NCI-H1930 (cell line): Measurements from ENCODE around the gene DDX41.
"Not testable (repeated sequence)": the region's sequence is repeated elsewhere in the genome, so short reads cannot be mapped to it uniquely, and the experiment has no call there.

Experiments used
- DNase-seq, 2 experiments: peaks; one replicate each; lab custom pipeline; 2025; lab: John Stamatoyannopoulos, UW

DDX41 gene

GRCh38 chr5:177498013-177498787, 18.6 kb downstream of the DDX41 start:
- DNase-seq: no peak

DNA sequence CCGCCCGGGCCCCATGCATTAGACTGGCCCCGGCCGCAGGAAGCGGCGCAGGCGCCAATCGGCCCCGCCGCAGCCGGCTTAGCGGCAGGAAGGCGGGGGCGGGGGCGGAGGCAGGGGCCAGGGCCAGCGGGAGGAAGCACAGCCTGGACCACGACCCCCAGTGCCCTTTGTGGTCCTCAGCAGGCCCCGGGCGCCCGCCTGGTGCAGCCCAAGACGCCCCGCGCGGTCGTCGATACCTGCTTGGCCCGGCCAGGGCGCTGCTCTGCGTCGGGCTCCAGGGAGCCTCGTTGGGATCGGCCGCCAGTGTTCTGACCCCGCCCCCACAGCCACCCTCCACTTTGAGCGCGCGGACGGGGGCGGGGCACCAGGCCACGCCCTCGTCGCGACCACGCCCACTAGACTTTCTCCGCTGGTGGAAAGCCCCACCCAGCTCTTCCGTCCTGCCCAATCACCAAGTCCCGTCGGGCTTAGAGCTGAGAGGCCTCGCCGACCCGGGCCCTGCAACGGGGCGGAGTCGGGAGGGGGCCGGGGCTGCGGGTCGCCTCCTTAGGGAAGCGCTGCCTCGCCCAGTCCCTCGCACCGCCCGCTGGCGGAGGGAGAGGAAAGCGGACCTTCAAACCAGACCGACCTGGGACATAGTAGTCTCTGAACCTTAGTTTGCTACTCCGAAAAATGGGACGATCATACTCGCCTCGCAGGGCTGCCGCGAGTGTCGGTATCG, 19.3 kb downstream of the DDX41 start, which contains the start of gene PDLIM7:
TSS of gene PDLIM7 (minus strand) at position 313 of the 721 bp plus-strand sequence. CDS start 1,092 bp downstream, outside the sequence.
- DNase-seq: peak; percentile 74 to 84

- peak; percentile 40 to 47 for DNase-seq
These were observed 20.0 kb downstream of the DDX41 start for GRCh38 chr5:177496727-177497291.

- DNase-seq: no peak
These were observed 20.6 kb downstream of the DDX41 start for GRCh38 chr5:177496070-177496726.

DNA sequence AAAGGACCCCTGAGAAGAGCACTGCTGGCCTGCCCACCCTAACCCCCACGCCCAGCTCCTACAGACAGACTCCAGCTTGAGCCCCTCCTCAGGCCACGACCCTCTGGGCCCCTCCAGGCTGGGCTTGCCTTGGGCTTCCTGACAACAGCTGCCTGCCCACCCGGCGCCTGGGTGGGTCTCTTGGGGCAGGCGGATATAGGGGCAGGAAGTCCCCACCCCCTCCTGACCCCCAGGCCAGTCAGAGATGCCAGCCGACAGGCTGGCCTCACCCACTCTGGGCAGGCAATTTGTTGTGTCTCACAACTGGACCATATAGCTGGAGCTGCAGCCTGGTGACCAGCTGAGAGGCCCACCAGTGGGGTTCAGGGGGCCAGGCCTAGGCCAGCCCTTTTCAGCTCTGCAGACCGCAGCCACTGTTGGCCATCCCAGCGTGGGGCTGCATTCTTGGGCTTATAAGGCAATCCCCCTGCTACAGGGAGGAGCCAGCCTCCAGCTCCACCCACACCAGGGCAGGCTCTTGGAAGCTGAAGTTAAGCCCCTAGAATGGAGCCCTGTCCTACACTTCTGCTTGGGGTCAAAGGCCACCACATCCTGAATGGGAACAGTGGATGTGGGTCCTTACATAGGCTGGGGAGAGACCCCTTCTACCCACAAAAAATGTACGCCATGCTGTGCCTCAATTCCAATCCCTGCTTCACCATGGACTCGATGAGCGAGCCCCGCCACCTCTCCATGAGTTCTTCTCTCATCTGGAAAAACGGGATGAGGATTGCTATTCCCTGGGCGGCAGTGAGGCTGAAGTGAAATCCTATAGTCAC, 21.3 kb downstream of the DDX41 start:
- no peak for DNase-seq

- no peak for DNase-seq
These were observed 22.2 kb downstream of the DDX41 start for GRCh38 chr5:177494346-177495195.

- no peak for DNase-seq
These were observed 22.9 kb downstream of the DDX41 start for GRCh38 chr5:177493795-177494345.

- DNase-seq: no peak
These were observed 23.9 kb downstream of the DDX41 start for GRCh38 chr5:177492841-177493240.

DNA sequence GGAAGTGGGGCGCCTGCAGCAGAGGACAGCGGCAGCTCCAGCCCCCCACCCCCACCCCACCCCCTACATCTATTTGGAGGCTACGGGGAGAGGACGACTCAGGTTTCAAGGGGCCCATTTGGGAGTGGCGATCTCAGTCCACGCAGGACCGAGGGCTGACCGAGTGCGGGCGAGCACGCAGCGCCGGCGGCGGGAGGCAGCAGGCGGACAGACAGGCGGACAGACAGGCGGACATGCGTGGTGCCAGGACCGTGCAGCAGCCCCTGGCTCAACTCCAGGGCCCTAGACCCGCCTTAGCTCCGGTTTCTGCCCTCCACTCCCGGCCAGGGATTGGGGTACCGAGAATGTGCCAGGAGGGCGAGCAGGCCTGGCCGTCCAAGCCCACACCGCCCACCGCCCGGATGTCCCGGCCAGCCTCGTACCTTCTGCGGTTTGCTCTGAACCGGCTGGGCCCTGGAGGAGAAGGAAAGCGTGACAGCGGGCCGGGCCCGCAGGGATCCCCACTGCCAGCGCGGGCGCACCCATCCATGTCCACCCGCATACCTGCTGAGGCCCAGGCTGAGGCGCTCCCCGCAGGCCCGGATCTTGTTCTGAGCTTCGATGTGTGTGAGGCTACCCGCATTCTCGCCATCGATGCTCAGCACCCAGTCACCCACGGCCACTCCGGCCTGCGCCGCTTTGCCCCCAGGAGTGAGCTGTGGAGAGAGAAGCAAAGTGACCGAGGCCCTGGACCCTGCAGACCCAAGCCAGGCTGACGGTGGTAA, 24.6 kb downstream of the DDX41 start:
- DNase-seq: no peak

DNA sequence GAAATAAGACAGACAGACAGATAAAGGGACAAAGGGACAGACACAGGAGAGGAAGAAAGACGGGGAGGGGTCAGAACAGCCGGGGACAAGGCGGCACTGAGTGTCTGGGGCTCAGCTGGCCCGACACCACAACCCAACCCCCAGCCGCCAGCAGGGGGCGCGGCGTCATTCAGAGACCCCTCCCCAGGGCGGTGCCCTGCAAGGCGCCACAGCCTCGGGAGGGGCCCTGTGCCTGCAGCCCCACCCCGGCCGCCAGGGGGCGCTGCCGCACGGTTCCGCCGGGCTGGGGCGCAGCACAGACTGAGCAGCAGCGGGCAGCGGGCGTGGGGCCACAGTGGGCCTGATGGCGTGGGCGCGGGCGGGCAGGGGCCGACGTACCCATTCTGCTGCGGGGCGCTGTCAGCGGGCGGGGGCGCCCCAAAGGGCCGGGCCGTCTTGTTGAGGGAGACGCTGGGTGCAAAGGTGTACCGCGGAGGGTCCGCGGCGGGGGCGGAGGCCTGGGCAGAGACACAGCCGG, 25.3 kb downstream of the DDX41 start:
- DNase-seq: peak; percentile 43 to 75

GRCh38 chr5:177490992-177491391, 25.8 kb downstream of the DDX41 start:
- DNase-seq: no peak

GRCh38 chr5:177490311-177490991, 26.3 kb downstream of the DDX41 start:
- no peak for DNase-seq

DNA sequence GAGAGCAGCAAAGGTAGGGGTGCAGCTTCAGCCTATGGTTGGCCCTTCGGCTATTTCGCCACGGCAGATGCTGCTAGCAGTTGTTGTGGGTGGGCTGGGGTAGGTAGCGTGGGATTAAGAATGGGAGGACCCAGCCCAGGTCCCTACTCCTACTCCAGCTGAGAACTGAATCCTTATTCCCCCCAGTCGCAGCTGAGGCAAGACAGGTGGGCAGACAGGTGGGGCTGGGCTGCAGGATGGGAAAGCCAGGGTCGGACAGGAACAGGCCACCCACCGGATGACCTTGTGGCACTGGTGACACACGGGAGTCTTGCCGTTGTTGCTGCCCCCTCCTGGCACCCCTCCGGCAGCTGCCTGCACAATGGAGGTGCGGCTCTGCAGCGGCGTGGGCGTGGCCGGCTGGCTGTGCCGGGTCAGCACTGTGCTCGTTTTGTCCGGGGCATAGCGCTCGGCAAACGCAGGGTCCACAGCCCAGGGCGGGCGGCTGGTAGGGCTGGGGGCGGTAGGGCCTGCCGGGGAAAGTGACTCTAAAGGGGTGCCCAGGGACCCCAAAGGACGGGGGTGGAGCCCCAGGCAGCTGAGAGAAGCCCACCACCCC, 27.5 kb downstream of the DDX41 start:
- no peak for DNase-seq

- no peak for DNase-seq
These were observed 28.8 kb downstream of the DDX41 start for GRCh38 chr5:177487975-177488374.

GRCh38 chr5:177487144-177487543, 29.6 kb downstream of the DDX41 start:
- DNase-seq: no peak

GRCh38 chr5:177486256-177486655, 30.5 kb downstream of the DDX41 start:
- DNase-seq: no peak

DNA sequence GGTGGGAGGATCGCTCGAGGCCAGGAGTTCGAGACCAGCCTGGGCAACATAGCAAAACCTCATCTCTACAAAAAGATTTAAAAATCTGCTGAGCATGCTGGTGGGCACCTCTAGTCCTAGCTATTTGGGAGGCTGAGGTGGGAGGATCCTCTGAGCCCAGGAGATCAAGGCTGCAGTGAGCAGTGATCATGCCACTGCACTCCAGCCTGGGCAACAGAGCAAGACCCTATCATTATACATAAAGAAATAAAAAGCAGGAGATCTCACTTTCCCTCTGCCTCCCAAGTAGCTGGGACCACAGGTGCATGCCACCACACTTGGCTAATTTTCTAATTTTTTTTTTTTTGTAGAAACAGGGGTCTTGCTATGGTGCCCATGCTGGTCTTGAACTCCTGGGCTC, 31.0 kb downstream of the DDX41 start:
- not testable (repeated sequence) for DNase-seq

DNA sequence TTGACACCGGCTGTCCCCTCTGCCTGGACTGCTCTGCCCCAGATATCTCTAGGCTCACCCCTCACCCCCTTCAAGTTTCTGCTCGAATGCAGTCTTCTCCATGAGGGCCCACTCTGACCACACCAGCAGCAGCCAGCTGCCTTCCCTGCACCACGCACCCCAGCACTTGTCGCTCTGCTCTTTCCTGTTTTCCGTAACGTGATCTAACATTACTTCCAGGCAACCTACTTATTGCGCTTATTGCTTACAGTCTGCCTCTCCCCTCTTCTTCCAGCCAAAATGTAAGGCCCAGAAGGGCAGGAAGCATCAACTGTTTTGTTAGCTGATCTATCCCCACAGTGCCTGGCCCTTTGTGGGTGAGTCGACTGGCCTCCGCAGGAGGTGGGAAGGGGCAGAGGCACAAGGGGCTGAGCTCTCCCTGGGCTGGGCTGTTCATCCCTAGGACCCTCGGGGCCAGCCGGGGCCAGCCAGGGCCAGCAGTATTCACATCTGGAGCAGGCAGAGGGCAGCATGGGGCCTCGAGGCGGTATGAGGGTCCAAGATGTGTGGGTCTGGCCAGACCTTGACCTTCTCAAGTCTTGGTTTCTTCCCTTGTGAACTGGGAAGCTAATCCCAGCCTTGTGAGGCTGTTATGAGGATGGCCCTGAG, 31.7 kb downstream of the DDX41 start:
- DNase-seq: no peak
